ENCODE data around the gene CASD1. TPM values are rescaled to one million over a fixed set of nuclear protein-coding genes. Genes with fewer than 3 reads are reported as not detected.

The CASD1 gene
- total and polyA plus RNA-seq, 10 of the 15 experiments (the other 5 are each of a cell fraction or from before 2014, with no cell fraction given) = 4.0 to 18.6 (median 10.7) TPM

DNA sequence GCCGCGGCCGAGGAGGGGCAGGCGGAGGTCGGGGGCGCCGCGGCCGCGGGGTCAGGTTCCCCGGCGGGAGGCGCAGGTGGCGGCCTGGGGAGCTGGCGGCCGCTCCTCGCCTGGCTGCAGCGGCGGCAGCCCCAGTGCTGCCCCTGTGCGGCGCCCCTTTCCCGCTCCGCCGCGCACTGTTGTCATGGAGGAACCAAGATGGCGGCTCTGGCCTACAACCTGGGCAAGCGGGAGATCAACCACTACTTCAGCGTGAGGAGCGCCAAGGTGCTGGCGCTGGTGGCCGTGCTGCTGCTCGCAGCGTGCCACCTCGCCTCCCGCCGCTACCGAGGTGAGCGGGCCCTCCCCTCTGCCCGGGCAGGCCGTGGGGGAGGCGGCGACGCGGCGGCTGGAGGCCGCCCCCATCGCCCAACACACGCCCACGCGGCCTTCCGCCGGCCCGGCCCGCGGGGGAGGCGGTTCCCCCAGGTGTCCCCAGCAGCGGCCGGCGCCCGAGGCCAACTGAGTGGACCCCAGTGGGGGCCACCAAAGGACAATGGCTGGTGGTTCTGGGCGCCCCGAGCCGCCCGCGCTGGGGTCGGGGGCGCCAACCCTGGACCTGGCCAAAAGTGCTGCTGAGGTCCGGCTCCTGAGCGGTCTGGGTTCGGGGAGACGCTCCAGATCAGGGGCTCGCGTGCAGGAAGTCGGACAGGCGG lies 425 bp downstream of the CASD1 start:
- H3K4me2 ChIP-seq (ENCODE audit: control insufficient read depth, insufficient read depth) = peak overlapping the region; percentile 94
- no TSS peak for BruUV-seq (replicated peaks)
- H3K4me3 ChIP-seq = peak overlapping the region; percentile 71
- no peaks in the 10 kb centered on the region for H3K9me3 ChIP-seq (replicated peaks; ENCODE audit: control insufficient read depth, insufficient read depth, low read length)
- ATAC-seq (peak; percentile 80), DNase-seq (ENCODE audit: low read depth, low spot score) (peak; percentile 27), FAIRE-seq (no peak)
- H3K27me3 ChIP-seq (replicated peaks in 1 of 2; ENCODE audit: control insufficient read depth in 2 of 2, insufficient read depth in 2 of 2, low read length in 1 of 2) = no peaks in the 10 kb centered on the region
- ChIA-PET SMC1A (ENCODE audit: uncharacterized antibody, unreplicated experiment) (no interaction called here), CTCF (no interaction called here), RAD21 (ENCODE audit: unreplicated experiment) (interaction anchor here (1.8 kb wide), 1 partner anchor 59 kb away, joined by 4 read pairs; no protein-coding TSS in a partner anchor), POLR2A (interaction anchor here (1.0 to 2.9 kb wide), 2 partner anchors 57 to 148 kb away, joined by 3 to 9 read pairs; no protein-coding TSS in a partner anchor)
- peaks cover 27% of the 10 kb centered on the region for H3K79me2 ChIP-seq (ENCODE audit: control insufficient read depth, insufficient read depth, low read length)
- peaks cover 14% of the 10 kb centered on the region for H3K4me1 ChIP-seq (ENCODE audit: control insufficient read depth, insufficient read depth, low read length)
- intact Hi-C loops (cut with micrococcal nuclease; ENCODE audit: unreplicated experiment) (loop anchor here (5.0 kb wide), 2 partner anchors 147 to 992 kb away; partner anchors contain the start of gene SGCE), in situ Hi-C loops (cut with MboI) (no loop called here)
- under 1% methylated on average over 64 of the region's 75 CpGs for whole genome bisulfite sequencing (ENCODE audit: insufficient coverage, insufficient replicate concordance, low lambda C conversion rate, missing lambda C conversion rate)
- no peaks in the 10 kb centered on the region for H3K36me3 ChIP-seq (ENCODE audit: control insufficient read depth in 2 of 2, insufficient read depth in 2 of 2, low read length in 1 of 2)
- peak overlapping the region; percentile 79 for H3K27ac ChIP-seq (ENCODE audit: control insufficient read depth, insufficient read depth)
- H3K9ac ChIP-seq (ENCODE audit: control insufficient read depth, insufficient read depth, low read length) = peak overlapping the region; percentile 84
- H2AFZ ChIP-seq (ENCODE audit: control insufficient read depth, low read depth, low read length) = peak overlapping the region; percentile 98
- no peaks in the 10 kb centered on the region for H4K20me1 ChIP-seq (ENCODE audit: control insufficient read depth, insufficient read depth)
- TF ChIP-seq, protein P1, sequence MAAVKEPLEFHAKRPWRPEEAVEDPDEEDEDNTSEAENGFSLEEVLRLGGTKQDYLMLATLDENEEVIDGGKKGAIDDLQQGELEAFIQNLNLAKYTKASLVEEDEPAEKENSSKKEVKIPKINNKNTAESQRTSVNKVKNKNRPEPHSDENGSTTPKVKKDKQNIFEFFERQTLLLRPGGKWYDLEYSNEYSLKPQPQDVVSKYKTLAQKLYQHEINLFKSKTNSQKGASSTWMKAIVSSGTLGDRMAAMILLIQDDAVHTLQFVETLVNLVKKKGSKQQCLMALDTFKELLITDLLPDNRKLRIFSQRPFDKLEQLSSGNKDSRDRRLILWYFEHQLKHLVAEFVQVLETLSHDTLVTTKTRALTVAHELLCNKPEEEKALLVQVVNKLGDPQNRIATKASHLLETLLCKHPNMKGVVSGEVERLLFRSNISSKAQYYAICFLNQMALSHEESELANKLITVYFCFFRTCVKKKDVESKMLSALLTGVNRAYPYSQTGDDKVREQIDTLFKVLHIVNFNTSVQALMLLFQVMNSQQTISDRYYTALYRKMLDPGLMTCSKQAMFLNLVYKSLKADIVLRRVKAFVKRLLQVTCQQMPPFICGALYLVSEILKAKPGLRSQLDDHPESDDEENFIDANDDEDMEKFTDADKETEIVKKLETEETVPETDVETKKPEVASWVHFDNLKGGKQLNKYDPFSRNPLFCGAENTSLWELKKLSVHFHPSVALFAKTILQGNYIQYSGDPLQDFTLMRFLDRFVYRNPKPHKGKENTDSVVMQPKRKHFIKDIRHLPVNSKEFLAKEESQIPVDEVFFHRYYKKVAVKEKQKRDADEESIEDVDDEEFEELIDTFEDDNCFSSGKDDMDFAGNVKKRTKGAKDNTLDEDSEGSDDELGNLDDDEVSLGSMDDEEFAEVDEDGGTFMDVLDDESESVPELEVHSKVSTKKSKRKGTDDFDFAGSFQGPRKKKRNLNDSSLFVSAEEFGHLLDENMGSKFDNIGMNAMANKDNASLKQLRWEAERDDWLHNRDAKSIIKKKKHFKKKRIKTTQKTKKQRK (IDR thresholded peaks at IDR 0.05; ENCODE audit: low read depth, low read length) = no peak
- peak; percentile 87 for TF ChIP-seq NR2F1 (conservative IDR thresholded peaks at IDR 0.05)
- TF ChIP-seq PAX5 (IDR thresholded peaks at IDR 0.05; ENCODE audit: borderline replicate concordance, low read depth, low read length) = no peak; the same call in 1 of the 2 replicates
- TF ChIP-seq, protein P2, sequence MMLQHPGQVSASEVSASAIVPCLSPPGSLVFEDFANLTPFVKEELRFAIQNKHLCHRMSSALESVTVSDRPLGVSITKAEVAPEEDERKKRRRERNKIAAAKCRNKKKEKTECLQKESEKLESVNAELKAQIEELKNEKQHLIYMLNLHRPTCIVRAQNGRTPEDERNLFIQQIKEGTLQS (IDR thresholded peaks at IDR 0.05; ENCODE audit: borderline replicate concordance, extremely low read depth, low read depth, low read length) = no peak
- TF ChIP-seq, protein P3, sequence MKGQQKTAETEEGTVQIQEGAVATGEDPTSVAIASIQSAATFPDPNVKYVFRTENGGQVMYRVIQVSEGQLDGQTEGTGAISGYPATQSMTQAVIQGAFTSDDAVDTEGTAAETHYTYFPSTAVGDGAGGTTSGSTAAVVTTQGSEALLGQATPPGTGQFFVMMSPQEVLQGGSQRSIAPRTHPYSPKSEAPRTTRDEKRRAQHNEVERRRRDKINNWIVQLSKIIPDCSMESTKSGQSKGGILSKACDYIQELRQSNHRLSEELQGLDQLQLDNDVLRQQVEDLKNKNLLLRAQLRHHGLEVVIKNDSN (IDR thresholded peaks at IDR 0.05; ENCODE audit: borderline replicate concordance, extremely low read length, insufficient read depth, low read depth, low read length) = no peak
- TF ChIP-seq, protein P4, sequence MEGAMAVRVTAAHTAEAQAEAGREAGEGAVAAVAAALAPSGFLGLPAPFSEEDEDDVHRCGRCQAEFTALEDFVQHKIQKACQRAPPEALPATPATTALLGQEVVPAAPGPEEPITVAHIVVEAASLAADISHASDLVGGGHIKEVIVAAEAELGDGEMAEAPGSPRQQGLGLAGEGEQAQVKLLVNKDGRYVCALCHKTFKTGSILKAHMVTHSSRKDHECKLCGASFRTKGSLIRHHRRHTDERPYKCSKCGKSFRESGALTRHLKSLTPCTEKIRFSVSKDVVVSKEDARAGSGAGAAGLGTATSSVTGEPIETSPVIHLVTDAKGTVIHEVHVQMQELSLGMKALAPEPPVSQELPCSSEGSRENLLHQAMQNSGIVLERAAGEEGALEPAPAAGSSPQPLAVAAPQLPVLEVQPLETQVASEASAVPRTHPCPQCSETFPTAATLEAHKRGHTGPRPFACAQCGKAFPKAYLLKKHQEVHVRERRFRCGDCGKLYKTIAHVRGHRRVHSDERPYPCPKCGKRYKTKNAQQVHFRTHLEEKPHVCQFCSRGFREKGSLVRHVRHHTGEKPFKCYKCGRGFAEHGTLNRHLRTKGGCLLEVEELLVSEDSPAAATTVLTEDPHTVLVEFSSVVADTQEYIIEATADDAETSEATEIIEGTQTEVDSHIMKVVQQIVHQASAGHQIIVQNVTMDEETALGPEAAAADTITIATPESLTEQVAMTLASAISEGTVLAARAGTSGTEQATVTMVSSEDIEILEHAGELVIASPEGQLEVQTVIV (IDR thresholded peaks at IDR 0.05; ENCODE audit: borderline replicate concordance, partially characterized antibody) = no peak
- TF ChIP-seq, protein P5, sequence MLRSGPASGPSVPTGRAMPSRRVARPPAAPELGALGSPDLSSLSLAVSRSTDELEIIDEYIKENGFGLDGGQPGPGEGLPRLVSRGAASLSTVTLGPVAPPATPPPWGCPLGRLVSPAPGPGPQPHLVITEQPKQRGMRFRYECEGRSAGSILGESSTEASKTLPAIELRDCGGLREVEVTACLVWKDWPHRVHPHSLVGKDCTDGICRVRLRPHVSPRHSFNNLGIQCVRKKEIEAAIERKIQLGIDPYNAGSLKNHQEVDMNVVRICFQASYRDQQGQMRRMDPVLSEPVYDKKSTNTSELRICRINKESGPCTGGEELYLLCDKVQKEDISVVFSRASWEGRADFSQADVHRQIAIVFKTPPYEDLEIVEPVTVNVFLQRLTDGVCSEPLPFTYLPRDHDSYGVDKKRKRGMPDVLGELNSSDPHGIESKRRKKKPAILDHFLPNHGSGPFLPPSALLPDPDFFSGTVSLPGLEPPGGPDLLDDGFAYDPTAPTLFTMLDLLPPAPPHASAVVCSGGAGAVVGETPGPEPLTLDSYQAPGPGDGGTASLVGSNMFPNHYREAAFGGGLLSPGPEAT (IDR thresholded peaks at IDR 0.05; ENCODE audit: low read depth) = no peak
- TF ChIP-seq ZNF274 (IDR thresholded peaks at IDR 0.05; ENCODE audit: insufficient read depth, insufficient read length) = no peak
- no peak for TF ChIP-seq ATF7 (IDR thresholded peaks at IDR 0.05; ENCODE audit: low read depth)
- TF ChIP-seq RUNX3 (IDR thresholded peaks at IDR 0.05; ENCODE audit: low read length) = peak; percentile 12; the same call in 1 of the 2 replicates

Measured in GM12878 (cell line).